Skeletal muscle tissue (tissue), 4 donors: ENCODE results near the gene IRGM. TPM values are rescaled to one million over a fixed set of nuclear protein-coding genes. Genes with fewer than 3 reads are reported as not detected.
"Not testable (repeated sequence)": the region's sequence is repeated elsewhere in the genome, so short reads cannot be mapped to it uniquely, and the experiment has no call there.

Experiments used
- H3K27ac ChIP-seq: one replicate; pipeline ENCODE4 v1.7.0; 2013; ENCODE audit warnings: mild to moderate bottlenecking, low read depth, low read length, inconsistent platforms
- H3K27me3 ChIP-seq, 3 donors: one replicate each; pipeline ENCODE4 v1.7.0; 2013; ENCODE audit warnings: low read length in 3 of 3; ENCODE audit not compliant: control insufficient read depth in 3 of 3, insufficient read depth in 3 of 3
- H3K36me3 ChIP-seq, 3 donors: one replicate each; pipeline ENCODE4 v1.7.0; 2013; ENCODE audit warnings: low read length in 3 of 3; ENCODE audit not compliant: control insufficient read depth in 3 of 3, insufficient read depth in 3 of 3
- H3K4me1 ChIP-seq, 3 donors: one replicate each; pipeline ENCODE4 v1.7.0; 2013; ENCODE audit warnings: low read length in 3 of 3, mild to moderate bottlenecking in 3 of 3; ENCODE audit not compliant: control insufficient read depth in 3 of 3, insufficient read depth in 3 of 3
- H3K4me3 ChIP-seq, 3 donors: one replicate each; pipeline ENCODE4 v1.7.0; 2013; ENCODE audit warnings: low read length in 3 of 3
- H3K9ac ChIP-seq, 3 donors: one replicate each; pipeline ENCODE4 v1.7.0; 2013; ENCODE audit warnings: low read length in 3 of 3, mild to moderate bottlenecking in 3 of 3, moderate library complexity in 2 of 3, low read depth in 1 of 3
- H3K9me3 ChIP-seq, 3 donors: one replicate each; pipeline ENCODE4 v1.7.0; 2013; ENCODE audit warnings: low read length in 3 of 3; ENCODE audit not compliant: control insufficient read depth in 3 of 3
- total RNA-seq: library from RNA; depleted of rRNA; stranded (reverse); fragments of >200 nt; gene quantifications from one replicate; pipeline ENCODE4 v1.2.3, GENCODE V29; 2014
- donor health status: Osteomylitis.

The IRGM gene
- total RNA-seq, 1 donor from 2014 or later = not detected

DNA sequence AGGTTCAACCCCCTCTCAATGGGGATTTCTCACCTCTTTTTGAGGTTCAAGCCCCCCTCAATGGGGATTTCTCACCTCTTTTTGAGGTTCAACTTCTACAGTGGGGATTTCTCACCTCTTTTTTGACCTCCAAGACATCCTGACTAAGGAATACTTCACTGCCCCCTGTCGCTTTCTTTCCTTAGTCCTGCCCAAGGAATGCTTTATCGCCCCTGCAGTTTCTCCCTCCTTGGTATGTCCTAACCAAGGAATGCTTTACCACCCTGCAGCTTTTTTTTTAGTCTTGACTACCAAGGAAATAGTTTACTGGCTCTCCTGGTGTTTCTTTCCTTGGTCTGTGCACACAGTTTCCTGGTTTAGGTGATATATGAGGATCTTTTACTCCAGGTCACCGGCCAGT is 9.6 kb upstream of the IRGM start:
- H3K9ac ChIP-seq = no peak overlapping the region
- peaks cover 0 to 2% (median 0%) of the 10 kb centered on the region in 3 donors for H3K27me3 ChIP-seq
- H3K36me3 ChIP-seq = no peaks in the 10 kb centered on the region
- H3K27ac ChIP-seq = no peak overlapping the region
- peaks cover 0 to under 1% (median 0%) of the 10 kb centered on the region in 3 donors for H3K9me3 ChIP-seq
- no peaks in the 10 kb centered on the region for H3K4me1 ChIP-seq
- no peak overlapping the region for H3K4me3 ChIP-seq

DNA sequence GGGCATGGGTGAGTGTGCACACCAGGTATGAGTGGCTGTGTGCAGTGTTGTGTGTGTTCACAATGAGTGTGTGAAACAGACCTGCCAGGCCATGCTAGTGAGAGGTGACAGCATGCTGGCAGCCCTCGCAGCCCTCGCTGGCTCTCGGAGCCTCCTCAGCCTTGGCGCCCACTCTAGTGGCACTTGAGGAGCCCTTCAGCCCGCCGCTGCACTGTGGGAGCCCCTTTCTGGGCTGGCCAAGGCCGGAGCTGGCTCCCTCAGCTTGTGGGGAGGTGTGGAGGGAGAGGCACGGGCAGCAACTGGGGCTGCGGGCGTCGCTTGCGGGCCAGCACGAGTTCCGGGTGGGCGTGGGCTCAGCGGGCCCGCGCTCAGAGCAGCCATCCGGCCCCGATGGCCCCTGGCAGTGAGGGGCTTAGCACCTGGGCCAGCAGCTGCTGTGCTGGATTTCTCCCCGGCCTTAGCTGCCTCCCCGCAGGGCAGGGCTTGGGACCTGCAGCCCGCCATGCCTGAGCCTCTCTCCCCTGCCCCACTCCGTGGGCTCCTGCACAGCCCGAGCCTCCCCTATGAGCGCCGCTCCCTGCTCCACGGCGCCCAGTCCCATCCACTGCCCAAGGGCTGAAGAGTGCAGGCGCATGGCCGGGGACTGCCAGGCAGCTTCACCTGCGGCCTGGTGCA is 999 bp upstream of the IRGM start:
- H3K27me3 ChIP-seq, H3K36me3 ChIP-seq, H3K4me1 ChIP-seq, H3K4me3 ChIP-seq, H3K9ac ChIP-seq, H3K9me3 ChIP-seq, H3K27ac ChIP-seq: not testable (repeated sequence)

DNA sequence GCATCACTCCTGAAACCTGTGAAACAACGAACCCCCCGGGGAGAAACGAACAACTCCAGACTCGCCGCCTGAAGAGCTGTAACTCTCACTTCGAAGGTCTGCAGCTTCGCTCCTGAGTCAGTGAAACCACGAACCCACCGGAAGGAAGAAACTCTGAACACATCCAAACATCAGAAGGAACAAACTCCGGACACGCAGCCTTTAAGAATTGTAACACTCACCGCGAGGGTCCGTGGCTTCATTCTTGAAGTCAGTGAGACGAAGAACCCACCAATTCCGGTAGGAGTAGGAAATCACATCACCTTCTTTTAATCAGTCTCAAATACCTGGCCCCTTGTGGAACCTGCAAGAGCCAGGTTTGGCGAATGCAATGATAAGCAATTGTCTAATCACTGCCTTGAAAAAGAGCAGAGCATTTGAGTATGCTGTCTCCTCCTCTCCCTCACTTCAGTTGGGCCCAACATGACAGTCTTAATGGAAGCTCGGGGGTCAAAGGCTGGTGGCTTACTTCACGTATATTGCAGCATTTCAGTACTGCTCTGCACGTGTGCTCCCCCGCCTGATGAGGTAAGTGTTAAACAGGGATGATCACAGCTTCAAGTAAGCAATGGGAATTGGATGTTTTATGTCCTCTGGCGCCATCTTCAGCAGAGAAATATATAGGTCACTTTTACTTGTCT is 473 bp downstream of the IRGM start:
- Histone ChIP-seq H3K27me3 (no peaks in the 10 kb centered on the region), H3K9me3 (no peaks in the 10 kb centered on the region), H3K27ac (no peak overlapping the region), H3K4me1 (no peaks in the 10 kb centered on the region), H3K9ac (no peak overlapping the region), H3K36me3 (no peaks in the 10 kb centered on the region), H3K4me3 (no peak overlapping the region)

DNA sequence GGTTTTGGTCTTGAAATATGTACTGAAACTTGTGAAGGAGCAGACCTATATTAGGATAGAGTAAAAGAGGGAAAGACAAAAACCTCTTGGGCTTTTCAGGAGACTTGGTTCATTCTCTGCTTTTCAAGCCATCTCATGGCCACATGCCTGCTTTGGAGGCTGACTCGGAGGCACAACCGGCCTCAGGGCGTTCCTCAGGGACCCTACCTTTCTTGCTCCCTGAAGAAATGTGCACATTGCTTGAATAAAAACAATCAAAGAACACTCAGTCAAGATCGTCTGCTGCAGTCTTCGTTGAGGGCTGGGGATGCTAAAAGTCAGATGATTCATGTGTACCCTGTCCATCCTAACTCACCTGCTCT is 994 bp downstream of the IRGM start:
- Histone ChIP-seq H3K27ac (no peak overlapping the region), H3K9me3 (no peaks in the 10 kb centered on the region), H3K4me1 (no peaks in the 10 kb centered on the region), H3K36me3 (no peaks in the 10 kb centered on the region), H3K9ac (no peak overlapping the region), H3K4me3 (no peak overlapping the region), H3K27me3 (no peaks in the 10 kb centered on the region)

DNA sequence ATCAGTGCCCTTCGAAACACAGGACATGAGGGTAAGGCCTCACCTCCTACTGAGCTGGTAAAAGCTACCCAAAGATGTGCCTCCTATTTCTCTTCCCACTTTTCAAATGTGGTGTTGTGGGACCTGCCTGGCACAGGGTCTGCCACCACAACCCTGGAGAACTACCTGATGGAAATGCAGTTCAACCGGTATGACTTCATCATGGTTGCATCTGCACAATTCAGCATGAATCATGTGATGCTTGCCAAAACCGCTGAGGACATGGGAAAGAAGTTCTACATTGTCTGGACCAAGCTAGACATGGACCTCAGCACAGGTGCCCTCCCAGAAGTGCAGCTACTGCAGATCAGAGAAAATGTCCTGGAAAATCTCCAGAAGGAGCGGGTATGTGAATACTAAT is 1.9 kb downstream of the IRGM start:
- no peak overlapping the region for H3K9ac ChIP-seq
- H3K4me3 ChIP-seq = no peak overlapping the region

DNA sequence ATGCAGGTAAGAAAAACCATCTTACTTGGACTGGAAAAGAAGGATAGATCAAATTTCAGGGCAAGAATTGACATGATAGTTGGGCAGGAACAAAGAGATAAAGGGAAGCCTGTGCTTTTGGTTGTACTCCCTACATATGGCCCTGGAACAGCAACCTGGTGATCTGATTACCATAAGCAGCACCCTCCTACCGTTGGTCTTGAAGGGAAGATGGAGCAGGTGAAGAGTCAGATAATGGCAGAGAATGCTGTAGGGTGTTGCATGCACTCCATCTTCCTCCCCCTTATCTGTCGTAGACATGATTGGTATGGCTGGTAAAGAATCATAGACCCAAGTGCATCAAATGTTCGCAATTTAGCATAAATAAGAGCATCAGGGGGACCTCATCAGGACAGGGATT is 4.7 kb downstream of the IRGM start:
- Histone ChIP-seq H3K4me1 (no peaks in the 10 kb centered on the region), H3K4me3 (no peak overlapping the region), H3K9ac (no peak overlapping the region), H3K36me3 (no peaks in the 10 kb centered on the region), H3K9me3 (no peaks in the 10 kb centered on the region), H3K27ac (no peak overlapping the region), H3K27me3 (no peaks in the 10 kb centered on the region)

More for the DNA sequence above, 1.9 kb downstream of the IRGM start:
- Histone ChIP-seq H3K36me3 (no peaks in the 10 kb centered on the region), H3K27me3 (no peaks in the 10 kb centered on the region), H3K27ac (no peak overlapping the region), H3K4me1 (no peaks in the 10 kb centered on the region), H3K9me3 (no peaks in the 10 kb centered on the region)

DNA sequence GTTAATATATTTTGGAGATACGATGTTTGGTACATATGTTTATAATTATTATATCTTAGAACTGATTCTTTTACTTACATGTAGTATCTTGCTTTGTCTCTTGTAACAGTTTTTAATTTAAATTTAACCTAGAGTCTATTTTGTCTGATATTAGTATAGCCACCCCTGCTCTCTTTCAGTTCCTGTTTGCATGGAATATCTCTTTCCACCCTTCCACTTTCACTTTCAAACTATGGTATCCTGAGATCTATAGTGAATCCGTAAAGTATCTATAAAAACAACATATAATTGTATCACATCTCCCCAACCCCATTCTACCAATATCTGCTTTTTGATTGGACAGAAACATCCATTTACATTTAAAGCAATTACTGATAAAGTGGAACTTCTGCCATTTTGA is 7.2 kb downstream of the IRGM start:
- Histone ChIP-seq H3K9me3 (no peaks in the 10 kb centered on the region), H3K4me3 (no peak overlapping the region), H3K9ac (no peak overlapping the region), H3K27me3 (no peaks in the 10 kb centered on the region), H3K36me3 (no peaks in the 10 kb centered on the region), H3K4me1 (no peaks in the 10 kb centered on the region), H3K27ac (no peak overlapping the region)

DNA sequence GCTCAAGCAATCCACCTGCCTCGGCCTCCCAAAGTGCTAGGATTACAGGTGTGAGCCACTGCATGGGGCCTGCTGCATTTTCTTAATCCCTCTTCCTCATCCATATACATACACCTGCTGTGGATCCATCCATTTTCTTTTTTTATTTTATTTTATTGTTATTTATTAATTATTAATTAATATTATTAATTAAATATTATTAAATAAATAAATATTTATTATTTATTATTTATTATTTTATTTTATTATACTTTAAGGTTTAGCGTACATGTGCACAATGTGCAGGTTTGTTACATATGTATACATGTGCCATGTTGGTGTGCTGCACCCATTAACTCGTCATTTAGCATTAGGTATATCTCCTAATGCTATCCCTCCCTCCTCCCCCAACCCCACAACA is 10.4 kb downstream of the IRGM start:
- H3K4me1 ChIP-seq, H3K36me3 ChIP-seq, H3K9me3 ChIP-seq, H3K9ac ChIP-seq, H3K4me3 ChIP-seq, H3K27me3 ChIP-seq, H3K27ac ChIP-seq: not testable (repeated sequence)

DNA sequence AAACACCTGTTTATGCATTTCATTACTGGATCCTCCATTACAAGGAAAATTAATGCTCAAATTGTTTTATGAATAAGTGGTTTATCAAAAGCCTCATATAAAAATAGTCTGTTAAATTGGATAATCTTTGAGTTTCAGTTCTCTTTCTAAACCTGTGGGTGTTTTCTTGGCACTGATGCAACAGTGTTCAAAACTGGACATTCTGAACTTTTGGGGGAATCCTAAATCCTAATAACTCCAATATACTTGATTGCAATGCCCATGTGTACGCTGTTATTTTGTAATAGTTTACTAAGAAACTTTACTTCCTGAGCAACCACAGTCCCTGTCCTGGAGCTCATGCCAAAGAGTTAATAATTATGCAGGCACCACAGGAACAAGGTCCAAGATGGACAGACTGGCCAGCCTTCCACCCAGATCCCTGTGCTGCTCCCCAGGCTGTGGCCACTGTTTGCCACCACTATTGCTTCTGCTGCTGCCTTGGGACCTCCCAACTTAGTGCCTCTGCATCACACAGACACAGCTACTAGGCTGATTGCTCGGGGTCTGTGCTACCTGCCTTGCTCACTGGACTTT is 14.0 kb downstream of the IRGM start:
- H3K9ac ChIP-seq = no peak overlapping the region
- H3K36me3 ChIP-seq = no peaks in the 10 kb centered on the region
- H3K27me3 ChIP-seq = no peaks in the 10 kb centered on the region
- H3K4me1 ChIP-seq = no peaks in the 10 kb centered on the region
- H3K4me3 ChIP-seq = no peak overlapping the region
- no peak overlapping the region for H3K27ac ChIP-seq
- peaks cover 3 to 7% (median 6%) of the 10 kb centered on the region in 3 donors for H3K9me3 ChIP-seq

DNA sequence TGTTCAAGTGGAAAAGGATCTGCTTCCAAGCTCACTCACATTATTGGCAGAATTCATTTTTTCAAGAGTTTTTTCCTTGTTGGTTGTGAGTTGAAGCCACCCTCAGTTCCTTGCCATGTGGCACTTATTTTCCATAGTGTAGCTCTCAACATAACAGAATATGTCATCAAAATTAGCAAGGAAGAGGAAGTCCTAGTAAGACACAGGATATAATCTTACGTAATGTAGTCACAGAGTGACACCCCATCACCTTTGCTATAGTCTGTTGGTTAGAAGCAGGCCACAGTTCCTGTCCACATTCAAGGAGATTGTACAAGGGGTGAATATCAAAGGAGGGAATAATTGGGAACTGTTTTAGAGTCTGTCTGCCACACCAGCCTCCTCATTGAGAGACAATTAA is 15.7 kb downstream of the IRGM start:
- no peak overlapping the region for H3K9ac ChIP-seq
- H3K27ac ChIP-seq = no peak overlapping the region
- no peaks in the 10 kb centered on the region for H3K36me3 ChIP-seq
- no peak overlapping the region for H3K4me3 ChIP-seq
- H3K4me1 ChIP-seq = no peaks in the 10 kb centered on the region
- no peaks in the 10 kb centered on the region for H3K27me3 ChIP-seq
- H3K9me3 ChIP-seq = peaks cover 4 to 11% (median 6%) of the 10 kb centered on the region in 3 donors
